Caco-2 (cell line): Measurements from ENCODE around the gene SH3TC1. TPM values are rescaled to one million over a fixed set of nuclear protein-coding genes. Genes with fewer than 3 reads are reported as not detected.

Experiments used
- BruUV-seq: library from RNA; stranded (reverse); fragments of 400-500 nt; replicated peaks from 2 replicates; lab custom pipeline; 2021; lab: Mats Ljungman, UMichigan
- CTCF ChIA-PET: fragments of 300-600 bp; sonication (Branson Sonifier 250); formaldehyde crosslinking; loops from one replicate; lab custom pipeline; 2022; ENCODE audit warnings: antibody characterized with exemption; lab: Charles Lee
- POLR2A ChIA-PET: fragments of 300-600 bp; sonication (Branson Sonifier 250); formaldehyde crosslinking; loops from one replicate; lab custom pipeline; 2022; ENCODE audit warnings: antibody characterized with exemption; lab: Charles Lee
- DNase-seq, 2 experiments: peaks; one replicate each; pipeline versions ENCODE4 v3.0.0 to v3.0.0-alpha.2; 2020 to 2022
- H3K27me3 ChIP-seq: replicated peaks from 2 replicates; pipeline ENCODE4 v1.6.0; 2011; ENCODE audit warnings: low read length; ENCODE audit not compliant: control insufficient read depth, insufficient read depth
- H3K36me3 ChIP-seq: 2 replicates; pipeline ENCODE4 v1.5.1; 2011; ENCODE audit warnings: low read length; ENCODE audit not compliant: control insufficient read depth, insufficient read depth
- H3K4me1 ChIP-seq: fragments of 250-450 bp; sonication (Bioruptor Pico); 2 replicates; pipeline ENCODE4 v1.5.1; 2020; ENCODE audit warnings: mild to moderate bottlenecking
- H3K4me3 ChIP-seq: 2 replicates; pipeline ENCODE4 v1.5.1; 2011; ENCODE audit warnings: low read depth, mild to moderate bottlenecking, control low read depth, low read length
- H3K9me3 ChIP-seq: fragments of 250-450 bp; sonication (Bioruptor Pico); 2 replicates; pipeline ENCODE4 v1.5.1; 2020; ENCODE audit warnings: mild to moderate bottlenecking, moderate library complexity
- H3K27ac Mint-ChIP-seq: one replicate; pipeline ENCODE4 v1.8.0; 2022; ENCODE audit warnings: mixed read lengths; ENCODE audit not compliant: unreplicated experiment
- H3K27me3 Mint-ChIP-seq: one replicate; pipeline ENCODE4 v1.8.0; 2022; ENCODE audit warnings: mixed read lengths; ENCODE audit not compliant: insufficient read depth, unreplicated experiment
- H3K36me3 Mint-ChIP-seq: one replicate; pipeline ENCODE4 v1.8.0; 2022; ENCODE audit warnings: mild to moderate bottlenecking, mixed read lengths; ENCODE audit not compliant: insufficient read depth, unreplicated experiment
- H3K4me1 Mint-ChIP-seq: one replicate; pipeline ENCODE4 v1.8.0; 2022; ENCODE audit warnings: low read depth, mixed read lengths; ENCODE audit not compliant: unreplicated experiment
- H3K4me3 Mint-ChIP-seq: one replicate; pipeline ENCODE4 v1.8.0; 2022; ENCODE audit warnings: mild to moderate bottlenecking, moderate library complexity, mixed read lengths; ENCODE audit not compliant: unreplicated experiment
- H3K9me3 Mint-ChIP-seq: one replicate; pipeline ENCODE4 v1.8.0; 2022; ENCODE audit warnings: mixed read lengths; ENCODE audit not compliant: unreplicated experiment
- CTCF ChIP-seq, 2 experiments: fragments of 200-600 bp in 1 of 2; IDR thresholded peaks; 1 replicate in 1 of 2; 2 replicates in 1 of 2; pipeline versions ENCODE4 v1.5.1 to v1.8.0; 2011 to 2022; ENCODE audit warnings: antibody characterized with exemption in 1 of 2, control low read depth in 1 of 2, inconsistent platforms in 1 of 2, low read depth in 1 of 2, low read length in 1 of 2, mild to moderate bottlenecking in 1 of 2, moderate library complexity in 1 of 2; ENCODE audit not compliant: insufficient read depth in 1 of 2, severe bottlenecking in 1 of 2, unreplicated experiment in 1 of 2
- intact Hi-C: fragments of 100-400 bp; cut with micrococcal nuclease; formaldehyde crosslinking; loops from one replicate; pipeline ENCODE4 v1.10.0; 2022; ENCODE audit not compliant: unreplicated experiment
- total RNA-seq: library from RNA; stranded (reverse); gene quantifications from 2 replicates; pipeline ENCODE4 v1.2.3, GENCODE V29; 2022

Gene SH3TC1
- total RNA-seq, 1 experiment from 2014 or later, result 18.6 TPM

GRCh38 chr4:8211251-8211650, 12.2 kb downstream of the SH3TC1 start:
- Histone ChIP-seq H3K36me3 (no peaks in the 10 kb centered on the region; the same call in 1 of the 2 replicates), H3K4me3 (no peak overlapping the region), H3K4me1 (no peaks in the 10 kb centered on the region), H3K9me3 (no peaks in the 10 kb centered on the region), H3K27me3 (no peaks in the 10 kb centered on the region)
- Mint-ChIP-seq H3K36me3 (no peaks in the 10 kb centered on the region), H3K4me3 (no peak overlapping the region), H3K27ac (no peak overlapping the region), H3K4me1 (no peaks in the 10 kb centered on the region), H3K27me3 (no peaks in the 10 kb centered on the region), H3K9me3 (no peaks in the 10 kb centered on the region)
- no TSS peak for BruUV-seq
- intact Hi-C loops, result no loop called here
- DNase-seq, result no peak
- ChIA-PET CTCF (interaction anchor here (1.2 kb wide), 1 partner anchor 34 kb away, joined by 3 read pairs; no protein-coding TSS in a partner anchor), POLR2A (no interaction called here)
- TF ChIP-seq CTCF (IDR thresholded peaks at IDR 0.05; ENCODE audit: insufficient read depth in 1 of 2, low read depth in 1 of 2, low read length in 1 of 2, severe bottlenecking in 1 of 2, unreplicated experiment in 1 of 2), result no peak

GRCh38 chr4:8211737-8212581, 12.9 kb downstream of the SH3TC1 start:
- no peak for TF ChIP-seq CTCF (IDR thresholded peaks at IDR 0.05; ENCODE audit: insufficient read depth in 1 of 2, low read depth in 1 of 2, low read length in 1 of 2, severe bottlenecking in 1 of 2, unreplicated experiment in 1 of 2)
- no TSS peak for BruUV-seq
- Histone ChIP-seq H3K4me3 (no peak overlapping the region), H3K27me3 (no peaks in the 10 kb centered on the region), H3K4me1 (no peaks in the 10 kb centered on the region), H3K9me3 (no peaks in the 10 kb centered on the region), H3K36me3 (no peaks in the 10 kb centered on the region; the same call in 1 of the 2 replicates)
- ChIA-PET CTCF (interaction anchor here (0.6 kb wide), 1 partner anchor 466 kb away, joined by 3 read pairs; no protein-coding TSS in a partner anchor), POLR2A (no interaction called here)
- Mint-ChIP-seq H3K9me3 (no peaks in the 10 kb centered on the region), H3K27ac (no peak overlapping the region), H3K36me3 (no peaks in the 10 kb centered on the region), H3K4me1 (no peaks in the 10 kb centered on the region), H3K4me3 (no peak overlapping the region), H3K27me3 (no peaks in the 10 kb centered on the region)
- intact Hi-C loops, result no loop called here
- no peak for DNase-seq

- ChIA-PET POLR2A (no interaction called here), CTCF (no interaction called here)
- Mint-ChIP-seq H3K27ac (no peak overlapping the region), H3K4me3 (no peak overlapping the region), H3K27me3 (no peaks in the 10 kb centered on the region), H3K36me3 (no peaks in the 10 kb centered on the region), H3K4me1 (no peaks in the 10 kb centered on the region), H3K9me3 (no peaks in the 10 kb centered on the region)
- intact Hi-C loops, result no loop called here
- H3K27me3 ChIP-seq, result no peaks in the 10 kb centered on the region
- TF ChIP-seq CTCF (IDR thresholded peaks at IDR 0.05; ENCODE audit: insufficient read depth in 1 of 2, low read depth in 1 of 2, low read length in 1 of 2, severe bottlenecking in 1 of 2, unreplicated experiment in 1 of 2), result no peak
- H3K4me1 ChIP-seq, result no peaks in the 10 kb centered on the region
- no TSS peak for BruUV-seq
- no peak overlapping the region for H3K4me3 ChIP-seq
- no peaks in the 10 kb centered on the region; the same call in 1 of the 2 replicates for H3K36me3 ChIP-seq
- DNase-seq, result no peak
- no peaks in the 10 kb centered on the region for H3K9me3 ChIP-seq
These were observed 13.5 kb downstream of the SH3TC1 start for GRCh38 chr4:8212622-8213021.
